Measurements from ENCODE around the gene RAB11FIP4. TPM values are rescaled to one million over a fixed set of nuclear protein-coding genes. Genes with fewer than 3 reads are reported as not detected.

RAB11FIP4 gene
- total and polyA plus RNA-seq, 2 of the 8 experiments (the other 6 are each of a cell fraction or from before 2014, with no cell fraction given), result 21.7 to 53.2 TPM

DNA sequence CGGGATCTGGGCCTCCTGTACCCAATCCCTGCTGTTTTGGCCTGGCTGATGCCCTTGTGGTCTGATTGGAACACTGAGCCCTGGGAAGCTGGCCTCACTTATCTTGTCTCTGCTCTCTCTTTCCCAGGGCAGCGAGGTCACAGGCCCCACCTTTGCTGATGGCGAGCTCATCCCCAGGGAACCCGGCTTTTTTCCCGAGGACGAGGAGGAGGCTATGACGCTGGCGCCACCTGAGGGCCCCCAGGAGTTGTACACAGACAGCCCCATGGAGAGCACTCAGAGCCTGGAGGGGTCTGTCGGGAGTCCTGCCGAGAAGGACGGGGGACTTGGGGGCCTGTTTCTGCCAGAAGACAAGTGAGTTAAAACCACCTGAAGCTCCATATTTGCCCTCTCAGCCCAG is 126.0 kb downstream of the RAB11FIP4 start (continued):
- TF ChIP-seq, protein P1, sequence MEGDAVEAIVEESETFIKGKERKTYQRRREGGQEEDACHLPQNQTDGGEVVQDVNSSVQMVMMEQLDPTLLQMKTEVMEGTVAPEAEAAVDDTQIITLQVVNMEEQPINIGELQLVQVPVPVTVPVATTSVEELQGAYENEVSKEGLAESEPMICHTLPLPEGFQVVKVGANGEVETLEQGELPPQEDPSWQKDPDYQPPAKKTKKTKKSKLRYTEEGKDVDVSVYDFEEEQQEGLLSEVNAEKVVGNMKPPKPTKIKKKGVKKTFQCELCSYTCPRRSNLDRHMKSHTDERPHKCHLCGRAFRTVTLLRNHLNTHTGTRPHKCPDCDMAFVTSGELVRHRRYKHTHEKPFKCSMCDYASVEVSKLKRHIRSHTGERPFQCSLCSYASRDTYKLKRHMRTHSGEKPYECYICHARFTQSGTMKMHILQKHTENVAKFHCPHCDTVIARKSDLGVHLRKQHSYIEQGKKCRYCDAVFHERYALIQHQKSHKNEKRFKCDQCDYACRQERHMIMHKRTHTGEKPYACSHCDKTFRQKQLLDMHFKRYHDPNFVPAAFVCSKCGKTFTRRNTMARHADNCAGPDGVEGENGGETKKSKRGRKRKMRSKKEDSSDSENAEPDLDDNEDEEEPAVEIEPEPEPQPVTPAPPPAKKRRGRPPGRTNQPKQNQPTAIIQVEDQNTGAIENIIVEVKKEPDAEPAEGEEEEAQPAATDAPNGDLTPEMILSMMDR (IDR thresholded peaks at IDR 0.05; ENCODE audit: control extremely low read depth in 1 of 3, insufficient read depth in 1 of 3, low read depth in 1 of 3, low read length in 3 of 3), result peak; percentile 57 to 71 (median 69)
- TF ChIP-seq KDM5A (IDR thresholded peaks at IDR 0.05; ENCODE audit: low read length), result no peak
- 0 out of 2 replicates have a peak, but pooled peaks have one; percentile 24 for TF ChIP-seq JUND (IDR thresholded peaks at IDR 0.05; ENCODE audit: low read length)
